GM21423 (cell line): ENCODE data around the gene ZNF165.
"Not testable (repeated sequence)": the region's sequence is repeated elsewhere in the genome, so short reads cannot be mapped to it uniquely, and the experiment has no call there.

Experiments used
- ATAC-seq: cut with Tn5 transposase; IDR thresholded peaks from one replicate; pipeline ENCODE4 v1.9.1; 2021; ENCODE audit warnings: mild to moderate bottlenecking, moderate library complexity; ENCODE audit not compliant: unreplicated experiment

ZNF165 gene

DNA sequence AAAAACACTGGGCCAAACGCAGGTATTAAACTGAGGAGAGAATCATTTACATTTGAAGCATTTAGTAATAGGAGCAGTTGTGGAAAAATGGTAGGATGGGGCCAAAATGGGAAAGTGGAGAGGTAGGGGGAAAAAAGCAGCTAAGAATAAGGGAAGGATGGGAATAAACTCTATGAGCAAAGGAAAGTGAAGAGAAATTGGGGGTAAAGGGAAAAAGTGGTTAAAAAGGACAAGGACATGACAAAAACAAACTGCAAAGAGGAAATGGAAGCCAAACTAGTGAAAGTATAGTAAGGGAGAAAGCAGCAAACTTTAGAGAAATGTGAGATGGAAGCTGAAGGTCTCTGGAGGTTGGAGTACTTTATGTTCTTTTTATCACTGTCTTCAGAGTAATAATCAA is 37.8 kb downstream of the ZNF165 start:
- ATAC-seq: no peak

DNA sequence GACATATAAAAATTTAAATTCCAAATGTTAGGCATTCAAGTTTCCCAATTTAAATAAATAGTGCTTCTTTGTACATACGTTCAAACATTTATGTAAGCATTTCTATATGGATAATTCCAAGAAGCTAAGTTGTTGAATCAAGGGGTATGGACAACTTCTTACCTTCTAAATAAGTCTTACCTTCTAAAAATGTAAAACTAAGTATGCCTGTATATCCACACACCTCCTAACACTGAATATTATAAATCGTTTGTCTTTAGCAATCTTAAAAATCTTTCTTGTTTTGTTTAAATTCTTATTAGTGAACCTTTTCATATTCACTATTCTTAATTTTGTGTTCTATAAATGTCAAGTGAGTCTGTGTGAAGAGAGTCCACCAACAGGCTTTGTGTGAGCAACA is 41.5 kb downstream of the ZNF165 start:
- ATAC-seq: no peak

DNA sequence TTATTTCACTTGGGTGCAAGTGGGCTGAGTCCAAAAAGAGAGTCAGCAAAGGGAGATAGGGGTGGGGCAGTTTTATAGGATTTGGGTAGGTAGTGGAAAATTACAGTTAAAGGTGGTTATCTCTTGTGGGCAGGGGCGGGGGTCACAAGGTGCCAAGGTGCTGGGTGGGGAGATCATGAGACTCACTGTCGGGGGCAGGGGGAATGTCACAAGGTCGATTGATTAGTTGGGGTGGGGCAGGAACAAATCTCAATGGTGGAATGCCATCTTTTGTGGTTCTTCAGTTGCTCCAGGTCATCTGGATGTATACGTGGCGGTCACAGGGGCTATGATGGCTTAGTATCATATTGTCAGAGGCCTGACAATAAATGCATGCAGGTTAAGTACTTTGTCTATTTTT is 41.9 kb downstream of the ZNF165 start:
- not testable (repeated sequence) for ATAC-seq

DNA sequence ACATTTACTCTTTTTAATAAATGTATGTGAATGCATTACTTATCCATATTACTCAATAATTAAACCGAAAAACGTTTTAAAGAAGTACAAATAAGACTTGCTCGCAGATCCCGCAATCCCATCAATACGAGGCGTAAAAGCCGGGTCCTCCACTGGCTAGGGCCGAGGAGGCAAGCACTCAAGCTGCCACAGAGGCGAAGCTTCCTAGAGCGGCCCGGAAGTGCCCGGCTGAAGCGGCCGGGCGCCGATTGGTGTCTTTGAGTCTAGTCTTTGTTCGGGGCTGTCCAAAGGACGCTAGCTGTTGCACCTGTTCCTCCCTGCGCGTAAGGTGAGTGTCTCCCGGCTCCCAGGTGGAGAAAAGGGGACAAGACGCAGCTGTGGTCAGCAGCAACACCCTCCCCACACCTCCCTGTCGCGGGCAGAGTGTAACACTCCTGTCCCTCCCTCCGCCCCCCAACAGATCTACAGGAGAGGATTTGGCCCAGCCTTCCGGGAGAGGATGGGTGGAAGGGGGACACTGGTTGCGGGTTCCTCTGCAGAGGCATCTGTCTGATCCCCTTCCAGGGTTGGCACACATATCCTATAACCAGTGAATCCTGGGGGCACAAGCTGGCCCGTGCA is 44.1 kb downstream of the ZNF165 start, which contains the start of gene ZSCAN16:
Gene ZSCAN16 (plus strand): TSS at position 260 of the 621 bp plus-strand sequence. CDS start 835 bp downstream, outside the sequence.
- ATAC-seq: peak; percentile 96

DNA sequence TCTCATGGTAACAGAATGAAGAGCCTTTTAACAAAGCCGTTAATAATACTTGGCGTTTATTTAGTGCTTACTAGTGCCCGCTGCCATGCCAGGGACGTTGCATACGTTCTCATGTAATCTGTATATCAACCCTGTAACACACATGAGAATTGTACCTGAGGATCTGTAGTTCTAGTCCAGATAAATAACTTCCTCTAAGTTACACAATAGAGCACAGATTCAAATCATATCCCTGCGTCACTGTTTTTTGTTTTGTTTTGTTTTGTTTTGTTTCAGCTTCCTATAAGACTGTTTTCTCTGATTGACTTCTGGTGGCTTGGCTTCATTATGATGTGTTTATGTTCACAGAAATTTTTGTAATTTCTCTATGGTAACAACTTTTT is 44.6 kb downstream of the ZNF165 start:
- ATAC-seq: no peak

DNA sequence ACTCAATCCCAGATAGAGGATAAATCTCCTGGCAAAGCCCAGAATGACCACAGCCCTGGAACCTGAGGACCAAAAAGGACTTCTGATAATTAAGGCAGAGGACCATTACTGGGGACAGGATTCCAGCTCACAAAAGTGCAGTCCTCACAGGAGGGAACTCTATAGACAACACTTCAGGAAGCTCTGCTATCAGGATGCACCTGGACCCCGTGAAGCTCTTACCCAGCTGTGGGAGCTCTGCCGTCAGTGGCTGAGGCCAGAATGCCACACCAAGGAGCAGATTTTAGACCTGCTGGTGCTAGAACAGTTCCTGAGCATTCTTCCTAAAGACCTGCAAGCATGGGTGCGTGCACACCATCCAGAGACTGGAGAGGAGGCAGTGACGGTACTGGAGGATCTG is 45.0 kb downstream of the ZNF165 start:
- ATAC-seq: no peak

DNA sequence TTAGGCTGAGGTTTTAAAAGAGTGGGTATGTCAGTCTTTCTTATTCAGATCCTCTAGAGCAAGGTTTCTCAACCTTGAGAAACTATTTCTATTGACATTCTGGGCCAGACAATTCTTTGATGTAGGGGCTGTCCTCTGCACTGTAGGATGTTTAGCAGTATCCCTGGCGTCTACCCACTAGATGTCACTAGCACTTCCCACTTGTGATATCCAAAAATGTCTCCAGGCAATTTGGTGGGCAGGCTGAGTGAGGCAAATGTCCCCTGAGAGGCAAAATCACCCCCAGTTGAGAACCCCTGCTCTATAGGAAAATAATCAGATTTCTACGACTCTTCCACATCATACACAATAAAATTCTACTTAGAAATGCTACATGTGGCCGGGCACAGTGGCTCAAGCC is 53.6 kb downstream of the ZNF165 start:
- no peak for ATAC-seq

DNA sequence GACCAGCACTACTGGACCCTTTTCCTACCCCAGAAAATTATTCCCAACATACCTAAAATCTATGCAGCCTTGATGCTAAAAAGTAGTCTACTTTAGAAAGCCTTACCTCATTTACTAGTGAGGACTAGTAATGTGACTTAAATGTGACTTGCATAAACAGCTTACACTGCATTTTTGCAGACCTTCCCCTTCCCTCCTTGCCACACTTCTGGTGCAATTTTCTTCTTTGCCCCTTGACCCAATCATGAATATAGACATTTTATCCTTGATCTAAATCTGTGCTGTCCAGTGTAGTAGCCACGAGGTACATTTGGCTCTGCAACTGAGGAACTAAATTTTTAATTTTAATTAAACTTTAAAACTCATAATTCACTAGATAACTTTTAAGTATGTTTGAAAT is 54.3 kb downstream of the ZNF165 start:
- ATAC-seq: no peak

DNA sequence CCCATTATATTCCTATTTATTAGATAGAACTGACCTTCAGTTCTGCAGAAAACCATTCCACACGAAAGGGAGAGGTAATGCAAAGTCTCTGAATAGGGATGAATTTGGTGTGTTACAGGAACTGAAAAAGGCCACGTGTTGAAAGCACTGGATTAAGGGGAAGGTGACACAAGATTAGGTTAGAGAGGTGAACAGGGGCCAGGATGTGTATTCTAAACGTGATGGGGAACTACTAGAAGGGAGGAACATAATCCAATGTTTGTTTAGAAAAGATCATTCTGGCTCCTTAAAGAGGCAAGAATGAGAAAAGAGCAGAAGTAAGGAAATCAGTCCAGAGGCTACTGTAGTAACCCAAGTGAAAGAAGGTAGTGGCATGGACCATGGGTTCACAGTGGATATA is 55.0 kb downstream of the ZNF165 start:
- no peak for ATAC-seq

DNA sequence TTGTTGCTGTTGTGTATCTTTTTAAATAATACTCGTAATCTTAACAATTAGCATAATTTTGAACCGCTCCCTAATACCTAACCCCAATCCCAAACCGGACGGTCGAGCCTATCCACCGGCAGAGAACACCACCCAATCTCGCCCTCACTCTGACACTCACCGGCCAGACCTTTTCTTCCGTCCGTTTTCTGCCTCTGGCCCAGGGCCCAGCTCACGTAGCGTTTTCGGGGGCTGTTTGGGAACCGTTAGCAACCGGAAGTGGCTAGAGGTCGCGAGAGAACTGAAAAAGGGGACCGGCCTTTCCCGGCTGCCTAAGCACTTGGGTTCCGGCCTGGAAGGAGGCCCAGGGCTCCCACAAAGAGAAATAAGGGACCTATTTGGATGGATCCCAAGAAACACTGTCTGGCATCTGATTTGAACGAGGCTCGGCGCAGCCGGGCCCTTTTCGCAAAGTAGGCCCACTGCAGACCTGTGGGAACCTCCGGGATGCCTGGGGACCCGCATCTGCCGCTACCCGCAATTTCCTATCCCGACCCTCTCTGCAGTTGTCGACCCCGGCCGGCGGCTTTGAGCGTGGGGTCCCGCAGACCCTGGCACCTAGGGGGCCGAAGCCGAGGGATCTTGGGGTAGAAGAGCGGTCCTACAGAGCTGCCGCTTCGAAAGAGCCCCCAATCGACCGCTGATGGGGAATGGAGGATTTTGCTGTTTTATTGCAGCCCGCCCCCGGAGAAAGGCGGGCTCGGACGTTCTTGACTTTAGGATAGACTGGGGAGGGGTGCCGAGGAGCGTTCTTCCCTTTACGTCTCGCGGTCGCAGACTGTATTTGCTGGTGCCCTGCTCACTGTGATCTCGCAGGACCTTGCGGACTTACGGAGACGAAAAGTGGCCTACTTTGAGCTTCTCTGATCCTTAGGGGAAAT is 56.5 kb downstream of the ZNF165 start:
- peak; percentile 58 for ATAC-seq

DNA sequence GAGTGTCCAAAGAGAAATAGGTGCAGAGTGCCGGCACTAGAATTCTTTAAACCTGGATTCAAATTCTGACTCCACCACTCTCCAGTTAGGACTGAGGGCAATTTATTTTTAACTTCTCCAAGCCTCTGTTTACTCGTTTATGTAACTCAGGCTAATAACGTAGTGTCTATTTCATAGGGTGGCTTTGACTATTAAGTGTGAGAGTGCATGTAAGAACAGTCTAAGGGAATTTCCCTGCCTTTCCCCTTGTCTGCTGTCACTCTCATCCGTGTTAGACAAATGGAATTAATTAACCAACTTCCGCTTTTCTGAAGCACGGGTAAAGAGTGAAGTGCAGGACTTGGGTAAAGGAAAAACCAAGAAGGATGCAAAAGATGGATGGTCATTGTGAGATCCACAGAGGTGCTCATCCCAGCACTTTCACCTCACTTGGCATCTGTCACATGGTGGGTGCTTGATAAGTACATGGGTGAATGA is 57.2 kb downstream of the ZNF165 start:
- no peak for ATAC-seq
